Endometrial microvascular endothelial cells (primary cell): ENCODE measurements around the gene OPALIN. TPM values are rescaled to one million over a fixed set of nuclear protein-coding genes. Genes with fewer than 3 reads are reported as not detected.

Experiments
- in situ Hi-C: cut with HindIII; loops from 2 replicates; pipeline ENCODE4 v1.10.0; 2017; ENCODE audit warnings: low sequenced_read_pairs, low pct_unique_long_range_greater_than_20kb; ENCODE audit errors: inconsistent ontology term
- total RNA-seq: library from RNA; depleted of rRNA; stranded (reverse); fragments of >200 nt; gene quantifications from one replicate; pipeline ENCODE4 v1.2.3, GENCODE V29; 2015; ENCODE audit errors: inconsistent ontology term

OPALIN gene
- total RNA-seq, 1 donor from 2014 or later: not detected

- in situ Hi-C loops: no loop called here
These were observed 17.3 kb downstream of the OPALIN start for GRCh38 chr10:96341219-96342182.

- in situ Hi-C loops: no loop called here
These were observed 18.6 kb downstream of the OPALIN start for GRCh38 chr10:96339956-96340904.

- in situ Hi-C loops: no loop called here
These were observed 19.4 kb downstream of the OPALIN start for GRCh38 chr10:96339383-96339782.

- in situ Hi-C loops: no loop called here
These were observed 20.4 kb downstream of the OPALIN start for GRCh38 chr10:96338279-96338925.

GRCh38 chr10:96337106-96337505, 21.7 kb downstream of the OPALIN start:
- in situ Hi-C loops: no loop called here

- in situ Hi-C loops: no loop called here
These were observed 23.9 kb downstream of the OPALIN start for GRCh38 chr10:96334616-96335526.

GRCh38 chr10:96333101-96333500, 25.7 kb downstream of the OPALIN start:
- in situ Hi-C loops: no loop called here

- in situ Hi-C loops: no loop called here
These were observed 31.3 kb downstream of the OPALIN start for GRCh38 chr10:96327462-96327861.

GRCh38 chr10:96325719-96326373, 33.0 kb downstream of the OPALIN start:
- in situ Hi-C loops: no loop called here

- in situ Hi-C loops: no loop called here
These were observed 34.4 kb downstream of the OPALIN start for GRCh38 chr10:96324447-96324846.

- in situ Hi-C loops: no loop called here
These were observed 36.5 kb downstream of the OPALIN start for GRCh38 chr10:96322275-96322674.

GRCh38 chr10:96321822-96322221, 37.0 kb downstream of the OPALIN start:
- in situ Hi-C loops: no loop called here

GRCh38 chr10:96319754-96320474, 38.9 kb downstream of the OPALIN start:
- in situ Hi-C loops: no loop called here

- in situ Hi-C loops: no loop called here
These were observed 41.6 kb downstream of the OPALIN start for GRCh38 chr10:96317067-96317833.

GRCh38 chr10:96313344-96313743, 45.5 kb downstream of the OPALIN start:
- in situ Hi-C loops: no loop called here

GRCh38 chr10:96311180-96311715, 47.6 kb downstream of the OPALIN start:
- in situ Hi-C loops: no loop called here
